T follicular helper cell (primary cell): ENCODE results near the gene GGCT.

Experiments
- DNase-seq: peaks from one replicate; pipeline ENCODE4 v3.0.0-alpha.2; 2020; ENCODE audit warnings: low read depth

The GGCT gene

DNA sequence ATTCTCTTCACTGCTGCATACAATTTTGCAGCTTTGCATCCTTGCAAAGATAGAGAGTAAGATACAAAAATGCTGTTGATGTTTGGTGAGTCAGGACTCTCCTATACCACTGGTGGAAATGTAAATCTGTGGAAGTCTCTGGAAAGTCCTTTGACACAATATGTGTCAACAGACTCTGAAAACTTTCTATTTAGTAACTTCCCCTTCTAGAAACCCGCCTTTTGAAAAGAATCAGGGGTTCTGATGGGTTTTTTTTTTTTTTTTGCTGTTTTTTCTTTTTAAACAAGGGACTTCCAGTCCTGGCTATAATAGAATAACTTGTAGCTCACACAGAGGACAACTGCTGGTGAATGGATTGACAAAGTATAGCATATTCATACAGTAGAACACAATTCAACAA, 42.5 kb downstream of the GGCT start:
- DNase-seq: no peak

DNA sequence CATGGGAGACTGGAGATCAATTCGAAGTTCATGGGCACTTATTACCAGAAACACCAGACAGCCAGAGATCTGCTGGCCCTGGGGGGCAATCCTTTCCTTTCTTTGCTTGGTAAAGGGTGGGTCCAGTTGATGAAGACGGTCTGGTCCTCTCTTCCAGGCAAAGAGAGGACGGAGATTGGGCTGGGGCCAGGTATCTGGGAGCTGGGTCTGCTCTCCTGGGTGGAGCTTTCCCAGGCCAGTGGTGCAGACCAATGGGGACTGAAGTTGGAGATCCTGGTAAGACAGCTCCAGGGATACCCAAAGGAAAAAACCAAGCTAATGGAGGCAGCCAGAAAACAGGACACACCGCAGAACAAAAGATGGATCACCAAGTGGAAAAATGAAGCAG, 44.4 kb downstream of the GGCT start:
- no peak for DNase-seq

DNA sequence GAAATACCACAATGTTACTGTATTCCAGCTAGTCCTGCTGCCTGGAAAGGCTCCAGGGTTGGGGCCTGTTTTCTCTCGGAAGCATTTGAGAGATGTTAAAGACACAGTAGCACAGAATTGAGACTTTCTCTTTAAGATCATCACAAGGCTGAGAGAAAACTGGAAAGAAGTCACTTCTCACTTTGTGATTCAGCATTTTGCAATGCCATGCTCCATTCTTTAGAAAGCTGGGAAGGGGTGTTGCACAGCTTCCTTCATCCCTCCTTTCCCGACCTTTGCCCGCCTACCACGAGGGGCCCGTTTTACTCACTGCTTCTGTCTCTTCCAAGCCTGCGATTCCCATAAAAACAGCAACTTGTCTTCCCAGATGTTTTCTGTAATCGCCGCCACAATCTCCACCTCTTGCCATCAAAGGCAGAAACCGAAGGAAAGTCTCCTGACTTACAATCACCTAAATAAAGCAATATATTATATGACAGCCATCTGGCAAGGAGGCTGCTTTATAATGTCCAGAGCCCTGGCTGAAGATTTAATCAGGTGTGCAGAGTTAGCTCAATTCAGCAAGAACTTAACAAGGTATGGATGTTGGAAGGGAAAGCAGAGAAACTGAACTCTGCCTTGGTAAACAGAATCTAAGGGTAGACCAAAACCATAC, 44.9 kb downstream of the GGCT start:
- no peak for DNase-seq

DNA sequence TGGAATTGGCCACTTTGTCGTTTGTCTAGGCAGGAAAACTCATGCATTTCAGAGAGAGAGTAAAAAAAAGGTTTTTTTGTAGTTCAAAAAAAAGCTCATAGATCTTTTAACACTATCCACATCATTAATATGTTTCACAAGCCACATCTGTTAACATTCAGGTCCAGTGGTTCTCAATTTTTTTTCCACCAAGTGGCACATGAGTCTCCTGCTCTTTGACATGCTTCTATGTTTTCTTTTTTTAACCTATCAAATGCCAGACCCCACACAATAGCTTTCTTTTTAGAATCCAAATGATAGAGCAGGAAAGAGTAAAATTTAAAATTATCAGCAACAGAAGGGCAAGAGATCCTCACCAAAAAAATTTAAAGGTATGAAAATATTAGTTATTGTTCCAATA, 46.3 kb downstream of the GGCT start:
- DNase-seq: no peak

DNA sequence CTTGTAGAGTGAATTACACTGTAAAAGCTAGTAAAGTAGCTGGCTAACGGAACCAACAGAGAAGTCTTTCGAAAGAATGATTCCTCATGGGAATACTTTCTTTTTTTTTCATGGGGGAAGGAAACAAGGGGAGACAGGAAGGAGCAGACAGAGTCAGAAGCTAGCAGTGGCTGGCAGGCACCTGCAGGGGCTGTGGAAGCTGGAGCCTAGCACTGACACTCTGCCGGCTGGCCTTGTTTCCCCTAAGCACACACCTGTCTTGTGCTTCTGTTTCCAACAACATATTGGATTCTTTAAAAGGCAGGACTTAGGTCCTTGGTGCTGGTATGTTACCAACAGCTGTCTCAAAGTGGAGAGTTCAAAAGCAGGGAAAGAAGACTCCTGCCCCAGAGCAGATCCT, 50.7 kb downstream of the GGCT start:
- DNase-seq: no peak

DNA sequence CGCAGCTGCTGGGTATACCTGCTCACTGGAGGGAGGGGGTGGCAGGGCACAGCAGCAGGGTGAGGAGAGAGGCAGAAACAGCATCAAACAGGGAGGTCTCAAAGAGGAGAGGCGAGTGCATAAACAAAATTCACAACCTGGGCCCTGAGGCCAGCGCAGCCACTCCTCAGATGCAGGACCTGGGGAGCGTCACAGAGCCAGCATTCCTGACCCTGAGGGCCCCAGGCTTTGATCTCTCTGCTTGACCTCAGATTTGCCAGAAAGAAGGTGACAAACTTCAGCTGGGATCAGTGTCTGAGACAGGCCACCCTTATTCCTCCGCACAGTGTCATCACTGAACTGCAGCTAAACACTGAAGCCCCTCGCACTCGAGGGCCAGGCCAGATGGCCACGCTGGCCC, 51.6 kb downstream of the GGCT start:
- no peak for DNase-seq

DNA sequence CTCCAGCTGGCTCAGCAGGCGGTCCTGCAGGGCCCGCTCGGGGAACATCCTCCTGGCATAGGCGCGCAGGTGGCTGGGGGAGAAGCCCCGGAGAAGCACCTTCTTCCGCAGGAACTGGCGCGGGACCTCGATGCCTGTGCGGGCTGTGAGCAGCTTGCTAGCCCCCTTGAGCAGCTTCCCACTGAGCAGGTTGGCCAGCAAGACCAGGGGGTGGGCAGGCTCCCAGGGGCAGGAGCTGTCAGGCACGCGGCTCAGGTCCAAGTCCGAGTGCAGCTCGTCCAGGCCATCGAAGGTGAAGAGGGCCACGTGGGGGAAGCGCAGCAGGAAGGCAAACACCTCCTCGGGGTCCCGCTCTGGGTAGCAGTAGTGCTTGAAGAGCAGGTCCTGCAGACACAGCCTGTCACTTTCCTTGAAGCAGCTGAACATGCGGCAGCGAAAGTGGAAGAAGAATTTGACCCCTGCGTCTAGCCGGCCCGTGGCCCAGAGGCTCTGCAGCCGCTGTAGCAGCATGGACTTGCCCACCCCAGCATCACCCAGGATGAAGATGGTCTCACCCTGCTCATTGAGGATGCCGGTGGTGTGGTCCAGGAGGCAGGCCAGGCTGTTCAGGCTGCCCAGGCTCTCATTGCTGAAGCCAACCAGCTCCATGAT, 52.2 kb downstream of the GGCT start:
- DNase-seq: no peak

DNA sequence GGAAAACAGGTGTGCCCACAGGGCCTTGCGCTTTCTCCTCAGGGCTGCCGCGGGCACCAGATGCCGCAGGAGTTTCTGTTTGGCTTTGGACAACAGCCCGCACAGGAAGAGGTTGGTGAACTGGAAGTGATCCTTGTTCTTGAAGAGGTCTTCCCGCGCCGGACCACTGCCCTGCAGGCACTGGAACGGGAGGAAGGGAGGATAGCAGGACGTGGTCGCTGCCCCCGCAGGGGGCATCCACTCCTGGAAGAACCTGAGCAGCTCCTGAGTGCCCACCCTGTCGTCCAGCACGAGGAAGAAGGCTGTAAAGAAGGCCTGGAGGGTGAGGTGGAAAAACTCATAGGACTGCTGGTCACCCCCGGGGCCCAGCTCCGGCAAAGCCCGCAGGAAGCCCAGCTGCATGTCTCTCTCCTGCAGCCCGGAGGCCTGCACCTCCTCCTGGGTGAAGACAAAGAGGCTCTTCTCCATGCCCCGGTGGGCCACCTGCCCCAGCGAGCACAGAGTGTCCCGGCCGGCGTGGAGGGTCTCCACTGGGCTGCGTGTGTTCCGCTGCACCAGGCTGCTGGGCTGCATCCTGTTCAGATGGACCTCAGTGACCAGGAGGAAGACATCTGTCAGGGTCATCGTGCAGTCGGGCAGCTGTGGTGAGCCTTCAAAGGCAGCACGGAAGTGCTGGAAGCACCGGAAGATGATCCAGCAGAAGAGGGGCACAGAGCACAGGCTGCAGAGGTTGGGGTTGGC, 52.9 kb downstream of the GGCT start:
- no peak for DNase-seq

DNA sequence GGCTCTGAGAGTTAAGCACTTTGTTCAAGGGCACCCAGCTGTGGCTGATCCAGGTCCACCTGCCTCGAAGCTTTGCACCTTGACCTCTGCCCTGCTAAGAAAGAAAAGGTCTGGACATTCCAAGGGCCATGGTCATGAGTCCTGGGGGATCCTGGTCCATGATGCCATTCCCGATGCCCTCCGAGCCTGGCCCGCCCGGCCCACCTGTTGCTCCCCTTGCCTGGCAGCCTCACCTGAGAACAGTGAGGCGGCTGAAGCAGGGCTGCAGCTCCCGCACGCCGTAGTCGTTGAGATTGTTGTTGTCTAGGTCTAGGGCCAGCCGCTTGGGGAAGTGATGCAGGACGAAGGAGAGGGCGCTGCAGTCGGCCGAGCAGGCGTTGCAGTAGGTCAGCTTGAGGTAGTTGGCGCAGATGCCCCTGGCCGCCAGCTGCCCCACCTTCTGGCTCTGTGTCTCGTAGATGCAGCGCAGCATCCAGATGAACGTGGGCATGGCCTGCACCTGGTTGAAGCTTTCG, 53.6 kb downstream of the GGCT start:
- no peak for DNase-seq

DNA sequence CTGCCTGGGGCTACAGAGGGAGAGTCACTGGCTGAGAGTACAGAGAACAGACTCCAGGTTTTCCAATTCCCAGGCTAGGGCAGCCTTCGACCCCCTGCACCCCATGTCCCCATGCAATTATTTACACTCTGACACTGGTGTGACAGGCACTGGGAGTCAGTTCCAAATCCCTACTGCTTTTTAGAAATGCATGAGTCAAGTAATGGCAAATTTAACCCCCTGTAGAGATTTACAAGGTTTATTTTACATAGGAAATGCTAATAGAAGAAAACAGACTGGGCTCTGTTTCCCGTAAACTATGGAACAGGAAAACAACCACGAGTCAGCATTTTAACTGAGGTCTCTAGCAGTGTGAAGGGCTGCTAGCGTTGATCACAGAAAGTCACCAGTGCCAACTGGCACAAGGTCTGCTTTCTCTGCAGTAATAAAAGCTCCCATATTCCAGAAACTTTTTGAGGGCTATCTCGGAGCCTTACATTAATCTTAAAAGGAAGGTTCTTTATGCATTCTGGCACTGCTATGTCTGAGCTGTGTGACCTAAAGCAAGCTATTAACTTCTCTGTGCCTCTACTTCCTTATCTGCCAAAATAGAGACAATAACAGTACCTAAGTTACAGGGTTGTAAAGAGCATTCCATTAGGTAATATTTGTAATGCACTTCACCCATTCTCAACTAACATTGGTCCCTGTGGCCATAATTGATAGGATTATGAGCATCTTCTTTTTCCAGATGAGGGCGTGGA, 54.2 kb downstream of the GGCT start:
- DNase-seq: no peak

DNA sequence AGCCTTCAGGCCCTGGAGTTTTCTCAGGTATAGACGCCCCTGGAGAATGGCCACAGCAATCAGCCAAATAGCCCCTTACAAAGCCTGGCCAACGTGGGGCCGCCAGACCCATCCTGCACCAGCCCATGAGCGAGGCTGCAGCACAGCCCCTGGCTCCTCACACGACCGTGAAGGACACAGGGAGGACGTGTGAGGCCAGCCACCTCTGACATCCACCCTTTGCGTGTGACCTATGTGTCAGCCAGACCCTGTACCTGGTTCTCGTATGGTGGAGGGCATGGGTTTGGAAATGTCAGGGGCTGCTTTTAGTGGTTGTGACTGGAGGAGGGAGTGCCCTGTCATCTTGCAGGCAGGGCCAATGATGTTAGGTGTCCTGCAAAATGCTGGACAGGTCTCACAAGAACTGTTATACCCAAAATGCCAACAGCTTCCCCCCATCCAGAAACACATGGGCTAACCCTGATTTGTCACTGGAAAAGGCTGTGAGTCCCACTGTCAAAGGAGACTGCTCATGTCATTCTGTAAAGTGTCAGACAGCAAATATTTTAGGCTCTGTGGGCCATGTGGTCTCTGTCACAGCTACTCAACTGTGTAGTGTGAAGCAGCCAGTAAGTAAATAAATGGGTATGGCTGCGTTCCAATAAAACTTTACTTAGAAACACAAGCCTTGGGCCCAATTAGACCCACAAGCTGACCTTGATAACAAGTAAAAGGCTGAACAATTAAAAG, 56.0 kb downstream of the GGCT start:
- no peak for DNase-seq

DNA sequence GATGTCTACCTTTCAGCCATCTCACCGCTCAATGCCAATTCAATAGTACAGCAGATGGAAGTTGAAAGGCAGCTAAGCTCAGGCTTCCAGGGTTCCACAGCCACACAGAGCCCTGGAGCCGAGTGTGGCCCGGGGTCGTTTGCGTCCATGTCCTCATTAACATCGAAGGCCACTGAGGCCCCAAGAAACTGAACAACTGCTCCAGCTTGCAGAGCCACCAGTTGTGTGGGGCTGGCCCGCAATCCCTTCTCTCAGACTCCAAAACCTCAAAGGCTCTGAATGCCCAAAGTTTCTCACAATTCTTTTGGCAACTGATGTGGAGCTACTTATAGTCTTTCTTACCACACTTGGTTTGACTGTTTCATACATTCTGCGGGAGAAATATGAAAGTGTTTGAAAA, 57.2 kb downstream of the GGCT start:
- no peak for DNase-seq
